Ectodermal cell (in vitro differentiated cells): ENCODE results near the gene SVIL.
"Not testable (repeated sequence)": the region's sequence is repeated elsewhere in the genome, so short reads cannot be mapped to it uniquely, and the experiment has no call there.

Experiments
- H3K27ac ChIP-seq: 2 replicates; pipeline ENCODE4 v1.7.0; 2013; ENCODE audit warnings: mild to moderate bottlenecking, low read depth, low read length; ENCODE audit not compliant: insufficient read depth, poor library complexity, severe bottlenecking
- H3K27me3 ChIP-seq: 2 replicates; pipeline ENCODE4 v1.7.0; 2013; ENCODE audit warnings: mild to moderate bottlenecking, low read length; ENCODE audit not compliant: insufficient read depth, control insufficient read depth, poor library complexity, severe bottlenecking
- H3K36me3 ChIP-seq: one replicate; pipeline ENCODE4 v1.7.0; 2013; ENCODE audit warnings: low read length; ENCODE audit not compliant: control insufficient read depth, insufficient read depth
- H3K4me1 ChIP-seq: one replicate; pipeline ENCODE4 v1.7.0; 2013; ENCODE audit warnings: low read length; ENCODE audit not compliant: control insufficient read depth, insufficient read depth
- H3K4me3 ChIP-seq: 2 replicates; pipeline ENCODE4 v1.7.0; 2013; ENCODE audit warnings: low read depth, low read length, control low read depth; ENCODE audit not compliant: insufficient read depth
- H3K9me3 ChIP-seq: 2 replicates; pipeline ENCODE4 v1.7.0; 2013; ENCODE audit warnings: mild to moderate bottlenecking, low read length, moderate library complexity; ENCODE audit not compliant: control insufficient read depth
- WGBS, 2 experiments: methylation state at CpG; one replicate each; pipeline ENCODE4 v1.1.7; 2013; ENCODE audit warnings: missing lambda C conversion rate in 2 of 2; 5-methylcytosine and 5-hydroxymethylcytosine counted together

Gene SVIL

DNA sequence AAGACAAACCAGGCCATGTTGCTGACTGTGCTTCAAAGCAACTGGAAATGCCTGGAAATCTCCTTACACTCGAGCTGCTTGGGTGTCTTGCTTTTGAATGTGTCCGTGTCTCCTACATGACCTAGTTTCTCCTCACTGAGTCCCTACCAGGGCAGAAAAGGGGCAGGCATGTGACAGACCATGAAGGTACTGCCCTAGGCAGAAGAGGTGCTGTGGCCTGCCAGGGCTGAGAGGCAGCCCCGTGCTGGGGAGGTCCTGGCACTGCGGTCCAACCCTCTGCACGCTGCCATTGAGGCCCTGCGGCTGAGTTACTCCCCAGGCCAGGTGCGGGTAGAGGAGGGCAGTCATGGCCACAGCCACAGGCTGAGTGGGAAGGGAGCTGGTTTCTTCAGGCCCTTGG lies 186.6 kb downstream of the SVIL start:
- H3K4me1 ChIP-seq = no peaks in the 10 kb centered on the region
- no peak overlapping the region for H3K27ac ChIP-seq
- H3K9me3 ChIP-seq = no peaks in the 10 kb centered on the region
- no peak overlapping the region for H3K4me3 ChIP-seq
- WGBS, 2 experiments = 88 to 91% methylated on average over 7 of the region's 7 CpGs
- H3K36me3 ChIP-seq = no peaks in the 10 kb centered on the region
- no peaks in the 10 kb centered on the region for H3K27me3 ChIP-seq

DNA sequence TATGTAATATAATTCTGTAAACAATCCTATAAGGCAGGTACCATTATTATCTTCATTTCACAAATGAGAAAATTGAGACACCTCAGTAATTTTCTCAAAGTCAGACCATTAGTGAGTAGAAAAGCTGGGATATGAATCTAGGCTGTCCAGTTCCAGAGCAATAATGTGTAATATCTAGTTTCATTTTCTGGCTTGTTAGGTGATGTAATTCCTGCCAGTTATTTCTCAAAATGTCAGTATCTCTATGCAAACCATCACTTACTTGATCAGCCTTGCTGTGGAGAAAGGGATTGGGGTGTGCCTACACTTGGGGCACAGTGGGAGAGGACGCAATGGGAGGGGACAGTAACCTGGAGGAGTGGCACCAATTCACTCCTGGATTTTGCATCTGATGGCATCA lies 188.4 kb downstream of the SVIL start:
- WGBS, 2 experiments = 91 to 92% methylated on average over 1 of the region's 1 CpG
- no peaks in the 10 kb centered on the region for H3K4me1 ChIP-seq
- H3K27ac ChIP-seq = no peak overlapping the region
- H3K27me3 ChIP-seq = no peaks in the 10 kb centered on the region
- no peaks in the 10 kb centered on the region for H3K36me3 ChIP-seq
- no peaks in the 10 kb centered on the region for H3K9me3 ChIP-seq
- no peak overlapping the region for H3K4me3 ChIP-seq

DNA sequence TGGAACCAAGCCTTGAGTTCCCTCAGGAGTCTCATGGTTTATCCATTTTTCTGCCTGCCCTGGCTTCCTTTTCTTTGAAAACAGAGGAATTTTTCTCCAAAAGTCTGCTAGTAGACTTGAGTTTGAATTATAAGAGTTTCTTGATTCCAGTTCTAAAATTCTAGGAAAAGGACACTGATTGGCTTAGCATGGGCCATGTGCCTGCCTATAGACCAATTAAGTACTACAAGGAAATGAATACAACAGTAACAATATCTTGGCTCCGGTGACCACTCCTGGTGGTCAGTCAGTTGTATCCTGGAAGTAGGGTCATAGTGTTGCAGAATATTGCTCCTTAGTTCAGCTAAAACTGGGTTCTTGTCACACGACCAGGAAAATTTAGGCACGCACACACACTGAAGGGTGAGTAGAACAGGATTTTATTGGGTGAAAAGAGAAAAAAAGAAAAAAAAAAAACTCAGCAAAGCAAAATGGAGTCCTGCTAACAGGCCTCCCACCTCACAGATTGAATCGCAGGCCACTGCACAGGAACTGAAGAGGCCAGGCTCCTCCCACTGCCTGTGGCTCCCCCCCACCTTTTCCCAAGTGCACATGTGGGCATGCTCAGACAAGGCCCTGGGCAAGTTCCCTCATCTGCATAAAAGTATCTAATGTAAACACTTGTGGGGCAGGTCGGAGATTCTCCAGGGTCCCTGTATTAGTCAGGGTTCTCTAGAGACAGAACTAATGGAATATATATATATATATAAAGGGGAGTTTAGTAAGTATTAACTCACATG lies 190.8 kb downstream of the SVIL start:
- 96 to 97% methylated on average over 4 to 5 of the region's 5 CpGs for WGBS, 2 experiments

DNA sequence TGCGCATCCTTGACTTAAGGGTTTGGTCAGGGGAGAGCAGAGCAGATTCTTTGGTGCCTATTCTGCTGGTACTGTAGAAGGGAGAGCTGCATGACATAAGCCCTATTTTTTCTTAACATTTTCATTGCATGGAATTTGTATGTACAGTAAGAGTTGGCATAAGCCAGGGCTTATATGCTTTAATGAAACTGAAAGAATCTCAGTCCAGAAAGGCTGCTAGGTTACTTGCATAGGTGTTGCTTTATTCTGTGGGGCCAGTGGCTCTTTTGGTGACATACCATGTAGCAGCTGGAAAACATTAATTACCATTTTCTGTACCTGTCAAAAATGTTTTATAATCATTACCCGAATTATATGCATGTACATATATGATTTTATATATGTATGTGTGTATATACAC lies 193.8 kb downstream of the SVIL start:
- Histone ChIP-seq H3K27me3 (no peaks in the 10 kb centered on the region), H3K36me3 (no peaks in the 10 kb centered on the region), H3K4me3 (no peak overlapping the region), H3K27ac (no peak overlapping the region), H3K9me3 (no peaks in the 10 kb centered on the region), H3K4me1 (no peaks in the 10 kb centered on the region)
- 88% methylated on average over 1 of the region's 2 CpGs for WGBS, 2 experiments

More for the DNA sequence above, 190.8 kb downstream of the SVIL start:
- no peaks in the 10 kb centered on the region for H3K4me1 ChIP-seq
- no peaks in the 10 kb centered on the region for H3K36me3 ChIP-seq
- no peak overlapping the region for H3K27ac ChIP-seq
- no peak overlapping the region for H3K4me3 ChIP-seq
- H3K27me3 ChIP-seq = no peaks in the 10 kb centered on the region
- no peaks in the 10 kb centered on the region for H3K9me3 ChIP-seq

DNA sequence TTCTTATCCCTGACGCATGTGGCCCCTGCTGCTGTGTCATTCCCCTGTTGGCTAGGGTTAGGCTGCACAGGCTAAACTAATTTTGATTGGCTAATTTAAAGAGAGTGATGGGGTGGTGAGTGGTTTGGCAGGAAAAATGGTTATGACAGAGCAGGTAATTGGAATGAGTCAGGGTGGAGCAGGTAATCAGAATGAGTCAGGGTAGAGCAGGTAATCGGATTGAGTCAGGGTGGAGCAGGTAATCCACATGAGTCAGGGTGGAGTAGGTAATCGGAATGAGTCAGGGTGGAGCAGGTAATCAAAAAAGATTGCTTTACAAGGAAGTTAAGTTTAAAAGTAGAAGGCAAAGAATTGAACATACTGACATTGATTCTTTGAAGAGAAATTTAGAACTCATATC lies 195.8 kb downstream of the SVIL start:
- H3K36me3 ChIP-seq, H3K27me3 ChIP-seq, H3K27ac ChIP-seq, H3K4me3 ChIP-seq, H3K9me3 ChIP-seq, H3K4me1 ChIP-seq: not testable (repeated sequence)
- 89 to 93% methylated on average over 3 of the region's 3 CpGs for WGBS, 2 experiments

DNA sequence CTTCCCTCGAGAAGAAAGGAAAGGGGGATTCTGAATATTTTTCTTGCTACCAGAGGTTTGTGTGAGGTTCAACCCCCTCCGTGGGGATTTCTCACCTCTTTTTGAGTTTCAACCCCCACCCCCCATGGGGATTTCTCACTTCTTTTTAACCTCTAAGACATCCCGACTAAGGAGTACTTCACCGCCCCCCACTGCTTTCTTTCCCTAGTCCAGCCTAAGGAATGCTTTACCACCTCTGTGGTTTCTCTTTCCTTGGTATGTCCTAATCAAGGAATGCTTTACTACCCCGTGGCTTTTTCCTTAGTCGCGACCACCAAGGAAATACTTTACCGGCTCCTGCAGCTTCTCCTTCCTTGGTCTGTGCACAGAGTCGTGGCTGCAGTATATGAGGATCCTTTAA lies 196.5 kb downstream of the SVIL start:
- Histone ChIP-seq H3K36me3 (no peaks in the 10 kb centered on the region), H3K9me3 (no peaks in the 10 kb centered on the region), H3K4me3 (no peak overlapping the region), H3K27ac (no peak overlapping the region), H3K27me3 (no peaks in the 10 kb centered on the region), H3K4me1 (no peaks in the 10 kb centered on the region)
- WGBS, 2 experiments = 58 to 61% methylated on average over 8 to 9 of the region's 9 CpGs

DNA sequence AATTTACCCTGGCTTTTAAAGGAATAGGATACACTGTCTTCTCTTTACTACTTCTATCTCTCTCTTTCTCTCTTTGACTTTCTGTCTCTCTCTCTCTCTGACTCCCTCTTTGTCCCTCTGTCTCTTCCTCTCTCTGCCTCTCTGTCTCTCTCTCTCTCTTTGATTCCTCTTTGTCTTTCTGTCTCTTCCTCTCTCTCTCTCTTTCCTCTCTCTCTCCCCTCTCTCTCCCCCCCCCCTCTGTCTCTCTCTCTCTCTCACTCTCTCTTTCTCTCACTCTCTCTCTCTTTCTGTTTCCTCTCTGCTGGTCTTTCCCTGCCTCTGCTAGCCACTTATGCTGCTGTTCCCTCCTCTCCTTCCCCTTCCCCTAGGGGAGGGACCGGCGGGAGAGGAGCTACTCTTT lies 196.9 kb downstream of the SVIL start:
- Histone ChIP-seq H3K36me3 (no peaks in the 10 kb centered on the region), H3K27me3 (no peaks in the 10 kb centered on the region), H3K4me3 (no peak overlapping the region), H3K27ac (no peak overlapping the region), H3K4me1 (no peaks in the 10 kb centered on the region), H3K9me3 (no peaks in the 10 kb centered on the region)
- WGBS, 2 experiments = 7 to 67% methylated on average over 2 of the region's 2 CpGs

DNA sequence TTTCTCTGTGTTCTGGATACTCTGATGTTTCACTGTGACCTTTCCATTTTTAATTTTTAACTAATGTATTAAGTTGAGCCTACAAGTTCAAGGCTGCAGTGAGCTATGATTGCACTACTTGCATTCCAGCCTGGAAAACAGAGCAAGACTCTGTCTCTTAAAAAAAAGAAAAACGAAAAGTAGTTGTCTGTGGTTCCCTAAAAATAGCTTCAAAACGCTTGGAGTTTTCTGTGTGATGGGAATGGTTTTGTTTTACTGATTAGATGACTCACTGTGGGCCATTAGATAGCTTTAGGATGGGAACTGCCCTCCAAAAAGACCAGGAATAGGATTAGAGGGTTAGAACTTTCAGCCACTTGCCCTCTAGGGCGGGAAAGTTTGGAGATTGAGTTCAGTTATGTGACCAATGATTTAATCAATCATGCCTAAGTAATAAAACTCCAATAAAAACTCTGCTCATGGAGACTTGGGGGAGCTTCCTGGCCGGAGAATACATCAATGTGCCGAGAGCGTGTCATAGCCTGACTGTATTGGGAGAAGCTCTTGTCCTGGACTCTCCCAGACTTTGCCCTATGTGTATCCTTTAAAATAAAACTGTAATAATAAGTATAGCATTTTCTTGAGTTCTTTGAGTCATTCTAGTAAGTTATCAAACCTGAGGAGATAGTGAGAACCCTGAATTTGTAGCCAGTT lies 198.8 kb downstream of the SVIL start:
- H3K9me3 ChIP-seq = no peaks in the 10 kb centered on the region
- no peaks in the 10 kb centered on the region for H3K27me3 ChIP-seq
- H3K27ac ChIP-seq = no peak overlapping the region
- no peak overlapping the region for H3K4me3 ChIP-seq
- no peaks in the 10 kb centered on the region for H3K36me3 ChIP-seq
- H3K4me1 ChIP-seq = no peaks in the 10 kb centered on the region
- WGBS, 2 experiments = 76 to 79% methylated on average over 6 of the region's 6 CpGs

DNA sequence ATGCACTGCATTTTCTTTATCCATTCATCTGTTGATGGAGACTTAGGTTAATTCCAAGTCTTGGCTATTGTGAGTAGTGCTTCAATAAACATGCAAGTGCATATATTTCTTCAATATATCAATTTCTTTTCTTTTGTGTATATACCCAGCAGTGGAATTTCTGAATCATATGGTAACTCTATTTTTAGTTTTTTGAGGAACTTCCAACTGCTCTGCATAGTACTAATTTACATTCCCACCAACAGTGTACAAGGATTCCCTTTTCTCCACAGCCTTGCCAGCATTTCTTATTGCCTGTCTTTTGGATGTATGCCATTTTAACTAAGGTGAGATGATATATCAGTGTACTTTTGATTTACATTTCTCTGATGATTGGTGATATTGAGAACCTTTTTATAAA lies 200.7 kb downstream of the SVIL start:
- Histone ChIP-seq H3K27me3 (no peaks in the 10 kb centered on the region), H3K4me1 (no peaks in the 10 kb centered on the region), H3K36me3 (no peaks in the 10 kb centered on the region), H3K9me3 (no peaks in the 10 kb centered on the region), H3K27ac (no peak overlapping the region), H3K4me3 (no peak overlapping the region)

DNA sequence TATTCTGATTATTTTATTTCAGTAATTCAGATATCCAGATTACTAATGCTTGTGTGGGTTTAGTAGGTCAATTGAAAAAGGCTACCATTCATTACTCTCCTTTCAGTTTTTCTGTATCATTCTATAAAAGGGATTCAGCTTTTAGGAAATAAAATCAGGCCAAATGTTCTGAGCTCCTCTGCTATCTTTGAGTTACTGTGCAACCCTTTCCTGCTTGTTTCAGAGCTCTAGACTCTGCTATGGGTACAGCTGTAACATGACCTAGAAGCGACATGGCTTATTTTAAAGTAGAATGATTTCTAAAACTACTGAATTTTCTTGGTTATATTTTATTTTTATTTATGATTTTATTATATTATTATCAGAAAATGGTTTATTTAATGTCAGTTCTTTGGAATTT lies 203.1 kb downstream of the SVIL start:
- Histone ChIP-seq H3K4me3 (no peak overlapping the region), H3K4me1 (no peaks in the 10 kb centered on the region), H3K27me3 (no peaks in the 10 kb centered on the region), H3K9me3 (no peaks in the 10 kb centered on the region), H3K36me3 (no peaks in the 10 kb centered on the region), H3K27ac (no peak overlapping the region)
- WGBS, 2 experiments = no CpG with 5 or more reads among the region's 1 CpG
